ENCODE data around the gene CLDN9. TPM values are rescaled to one million over a fixed set of nuclear protein-coding genes. Genes with fewer than 3 reads are reported as not detected.
"Not testable (repeated sequence)": the region's sequence is repeated elsewhere in the genome, so short reads cannot be mapped to it uniquely, and the experiment has no call there.

CLDN9 gene
- total RNA-seq, 4 donors from 2014 or later, result 0.40 TPM; not detected in 3

DNA sequence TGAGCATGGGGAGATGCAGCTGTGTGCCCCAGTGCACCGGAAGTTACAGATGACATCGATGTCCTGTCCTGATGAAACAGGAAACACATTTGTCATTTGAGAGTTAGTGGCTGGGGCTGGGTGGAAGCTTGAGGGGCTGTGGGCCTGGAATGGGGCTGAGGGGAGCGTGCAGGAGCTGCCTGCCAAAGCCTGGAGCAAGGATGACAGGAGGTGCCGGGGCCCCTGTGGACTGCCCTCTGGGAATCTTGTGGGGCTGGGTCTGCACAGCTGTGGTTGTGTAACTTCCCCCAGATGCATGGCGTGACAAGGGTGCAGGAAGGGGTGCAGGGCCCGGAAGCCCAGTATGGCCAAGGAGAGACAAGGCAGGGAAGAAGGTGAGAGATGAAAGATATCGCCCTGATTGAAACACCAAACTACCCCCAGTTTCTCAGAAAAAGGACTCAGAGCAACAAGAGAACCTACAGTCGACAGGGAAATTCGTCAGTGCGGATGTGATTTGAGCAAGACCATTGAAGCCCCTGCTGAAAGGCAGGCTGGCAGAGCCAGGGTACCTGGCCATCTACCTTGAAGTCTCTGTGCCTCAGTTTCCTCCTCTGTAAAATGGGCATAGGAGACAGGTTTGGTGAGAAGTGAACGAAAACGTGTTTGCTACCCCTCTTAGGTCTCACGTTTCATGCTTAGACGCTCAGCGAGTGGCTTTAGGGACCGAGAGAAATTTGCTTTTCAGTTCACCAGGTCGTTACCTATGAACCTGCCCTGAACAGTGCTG lies 42.4 kb downstream of the CLDN9 start:
- in situ Hi-C loops (cut with MboI; ENCODE audit: low sequenced_read_pairs in 4 of 4) (no loop called here), intact Hi-C loops (cut with DNase I; ENCODE audit: low total_unique reads) (no loop called here)
- Histone ChIP-seq H3K4me1 (peaks cover 8 to 19% of the 10 kb centered on the region in 2 donors), H3K27ac (no peak overlapping the region), H3K36me3 (no peaks in the 10 kb centered on the region), H3K9me3 (no peaks in the 10 kb centered on the region), H3K27me3 (peaks cover under 1 to 4% (median 3%) of the 10 kb centered on the region in 3 donors), H3K4me3 (no peak overlapping the region)
- DNase-seq (no peak), ATAC-seq (no peak)
- TF ChIP-seq, protein P1, sequence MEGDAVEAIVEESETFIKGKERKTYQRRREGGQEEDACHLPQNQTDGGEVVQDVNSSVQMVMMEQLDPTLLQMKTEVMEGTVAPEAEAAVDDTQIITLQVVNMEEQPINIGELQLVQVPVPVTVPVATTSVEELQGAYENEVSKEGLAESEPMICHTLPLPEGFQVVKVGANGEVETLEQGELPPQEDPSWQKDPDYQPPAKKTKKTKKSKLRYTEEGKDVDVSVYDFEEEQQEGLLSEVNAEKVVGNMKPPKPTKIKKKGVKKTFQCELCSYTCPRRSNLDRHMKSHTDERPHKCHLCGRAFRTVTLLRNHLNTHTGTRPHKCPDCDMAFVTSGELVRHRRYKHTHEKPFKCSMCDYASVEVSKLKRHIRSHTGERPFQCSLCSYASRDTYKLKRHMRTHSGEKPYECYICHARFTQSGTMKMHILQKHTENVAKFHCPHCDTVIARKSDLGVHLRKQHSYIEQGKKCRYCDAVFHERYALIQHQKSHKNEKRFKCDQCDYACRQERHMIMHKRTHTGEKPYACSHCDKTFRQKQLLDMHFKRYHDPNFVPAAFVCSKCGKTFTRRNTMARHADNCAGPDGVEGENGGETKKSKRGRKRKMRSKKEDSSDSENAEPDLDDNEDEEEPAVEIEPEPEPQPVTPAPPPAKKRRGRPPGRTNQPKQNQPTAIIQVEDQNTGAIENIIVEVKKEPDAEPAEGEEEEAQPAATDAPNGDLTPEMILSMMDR (IDR thresholded peaks at IDR 0.05 in 4 of 5, conservative IDR thresholded peaks at IDR 0.05 in 1 of 5), result no peak
- TF ChIP-seq POLR2A (IDR thresholded peaks at IDR 0.05), result no peak

DNA sequence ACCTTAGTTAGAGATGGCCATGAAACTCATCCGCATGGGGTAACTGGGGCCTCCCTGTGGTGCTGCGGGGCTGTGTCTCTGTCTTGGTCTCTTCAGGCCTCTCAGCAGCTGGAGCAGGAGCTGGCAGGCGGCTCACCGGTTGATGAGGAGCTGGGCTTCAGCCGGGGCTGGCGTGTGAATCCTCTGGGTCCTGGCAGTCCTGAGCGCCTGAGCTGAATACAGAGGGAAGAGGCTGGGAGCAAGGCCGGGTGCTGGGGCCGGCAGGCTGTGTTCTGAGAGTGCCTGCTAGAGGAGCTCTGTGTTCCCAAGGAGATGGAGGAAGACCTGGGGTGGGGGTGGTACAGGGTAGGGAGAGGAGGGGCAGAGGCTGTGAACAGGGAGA lies 43.0 kb downstream of the CLDN9 start:
- H3K36me3 ChIP-seq; in situ Hi-C loops (cut with MboI; ENCODE audit: low sequenced_read_pairs in 4 of 4); H3K27ac ChIP-seq: not testable (repeated sequence)

DNA sequence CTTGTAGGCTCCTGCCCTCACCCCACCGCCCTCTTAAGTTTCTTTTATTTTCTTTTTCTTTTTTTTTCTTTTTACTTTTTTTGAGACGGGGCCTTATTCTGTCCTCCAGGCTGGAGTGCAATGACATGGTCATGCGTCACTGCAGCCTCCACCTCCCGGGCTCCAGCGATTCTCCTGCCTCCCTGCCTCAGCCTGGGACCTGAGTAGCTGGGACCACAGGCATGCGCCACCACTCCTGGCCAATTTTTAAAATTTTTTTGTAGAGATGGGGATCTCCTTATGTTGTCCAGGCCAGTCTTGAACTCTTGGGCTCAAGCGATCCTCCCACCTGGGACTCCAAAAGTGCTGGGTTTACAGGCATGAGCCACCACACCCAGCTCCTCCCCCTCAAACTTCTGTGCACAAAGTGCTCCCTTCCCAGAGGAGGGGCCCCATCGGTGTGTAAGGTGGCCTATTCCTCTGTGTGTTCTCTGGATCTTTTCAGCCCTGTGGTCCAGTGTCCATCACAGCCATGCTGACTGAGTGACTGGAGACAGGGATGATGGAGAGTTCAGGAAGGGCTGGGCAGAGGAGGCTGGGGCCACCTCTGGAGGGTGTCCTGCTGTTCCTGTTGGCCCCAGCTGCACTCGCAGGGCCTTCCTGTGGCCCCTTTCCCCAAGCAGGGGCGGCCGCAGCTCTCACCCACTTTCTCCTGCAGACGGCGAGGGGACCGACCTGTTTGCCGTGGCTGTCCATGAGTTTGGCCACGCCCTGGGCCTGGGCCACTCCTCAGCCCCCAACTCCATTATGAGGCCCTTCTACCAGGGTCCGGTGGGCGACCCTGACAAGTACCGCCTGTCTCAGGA lies 43.8 kb downstream of the CLDN9 start:
- DNase-seq (no peak), ATAC-seq (no peak)
- TF ChIP-seq, protein P1 (IDR thresholded peaks at IDR 0.05 in 4 of 5, conservative IDR thresholded peaks at IDR 0.05 in 1 of 5), result no peak
- TF ChIP-seq POLR2A (IDR thresholded peaks at IDR 0.05), result no peak
- Histone ChIP-seq H3K4me1 (peaks cover 20 to 33% of the 10 kb centered on the region in 2 donors), H3K27ac (no peak overlapping the region), H3K4me3 (no peak overlapping the region), H3K36me3 (no peaks in the 10 kb centered on the region), H3K27me3 (no peaks in the 10 kb centered on the region), H3K9me3 (no peaks in the 10 kb centered on the region)
- intact Hi-C loops (cut with DNase I; ENCODE audit: low total_unique reads), result no loop called here
- in situ Hi-C loops (cut with MboI; ENCODE audit: low sequenced_read_pairs in 4 of 4), result no loop called here

More for the DNA sequence above, 43.0 kb downstream of the CLDN9 start:
- H3K27me3 ChIP-seq; H3K4me3 ChIP-seq; ATAC-seq; H3K9me3 ChIP-seq; DNase-seq; intact Hi-C loops (cut with DNase I; ENCODE audit: low total_unique reads): not testable (repeated sequence)
- peaks cover 14 to 25% of the 10 kb centered on the region in 2 donors for H3K4me1 ChIP-seq

DNA sequence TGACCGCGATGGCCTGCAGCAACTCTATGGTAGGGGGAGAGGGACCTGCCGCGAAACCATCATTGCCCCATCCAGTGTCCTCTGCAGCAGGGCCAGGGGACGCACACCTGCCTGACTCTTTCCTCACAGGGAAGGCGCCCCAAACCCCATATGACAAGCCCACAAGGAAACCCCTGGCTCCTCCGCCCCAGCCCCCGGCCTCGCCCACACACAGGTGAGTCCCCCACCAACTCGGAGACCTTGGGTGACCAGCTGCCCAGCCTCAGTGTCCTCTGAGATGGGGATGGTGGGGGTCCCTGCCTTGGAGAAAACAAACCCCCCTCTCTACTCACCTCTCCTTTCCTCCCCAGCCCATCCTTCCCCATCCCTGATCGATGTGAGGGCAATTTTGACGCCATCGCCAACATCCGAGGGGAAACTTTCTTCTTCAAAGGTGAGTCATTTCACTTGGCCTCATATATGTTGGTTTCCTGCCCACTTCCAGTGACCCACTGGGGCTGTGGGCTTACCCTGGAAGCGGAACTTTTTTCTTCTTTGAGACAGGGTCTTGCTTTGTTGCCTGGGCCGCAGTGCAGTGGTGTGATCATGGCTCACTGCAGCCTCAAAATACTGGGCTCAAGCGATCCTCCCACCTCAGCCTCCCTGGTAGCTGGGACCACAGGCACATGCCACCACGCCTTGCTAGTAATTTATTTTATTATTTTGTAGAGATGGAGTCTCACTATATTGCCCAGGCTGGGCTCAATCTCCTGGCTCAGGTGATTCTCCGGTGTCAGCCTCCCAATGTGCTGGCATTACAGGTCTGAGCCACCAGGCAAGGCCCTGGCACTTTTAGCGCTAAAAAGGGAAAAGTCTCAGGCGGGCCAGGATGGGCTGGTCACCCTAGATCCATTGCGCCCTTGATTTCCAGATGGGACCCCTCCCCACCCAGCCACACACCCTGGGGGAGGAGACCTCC lies 44.7 kb downstream of the CLDN9 start:
- no peaks in the 10 kb centered on the region for H3K27me3 ChIP-seq
- H3K27ac ChIP-seq, result no peak overlapping the region
- TF ChIP-seq POLR2A (IDR thresholded peaks at IDR 0.05), result no peak
- TF ChIP-seq, protein P1 (IDR thresholded peaks at IDR 0.05 in 4 of 5, conservative IDR thresholded peaks at IDR 0.05 in 1 of 5), result no peak
- no peak overlapping the region for H3K4me3 ChIP-seq
- intact Hi-C loops (cut with DNase I; ENCODE audit: low total_unique reads), result loop anchor here (2.0 kb wide), 1 partner anchor 37 kb away; the partner anchor contains the start of gene TNFRSF12A
- H3K36me3 ChIP-seq, result no peaks in the 10 kb centered on the region
- peaks cover 28 to 39% of the 10 kb centered on the region in 2 donors for H3K4me1 ChIP-seq
- no peaks in the 10 kb centered on the region for H3K9me3 ChIP-seq
- in situ Hi-C loops (cut with MboI; ENCODE audit: low sequenced_read_pairs in 4 of 4), result no loop called here
- no peak for DNase-seq
- no peak for ATAC-seq

All from gastrocnemius medialis (tissue), 4 donors.